Measurements from ENCODE around the gene TIMP2.

DNA sequence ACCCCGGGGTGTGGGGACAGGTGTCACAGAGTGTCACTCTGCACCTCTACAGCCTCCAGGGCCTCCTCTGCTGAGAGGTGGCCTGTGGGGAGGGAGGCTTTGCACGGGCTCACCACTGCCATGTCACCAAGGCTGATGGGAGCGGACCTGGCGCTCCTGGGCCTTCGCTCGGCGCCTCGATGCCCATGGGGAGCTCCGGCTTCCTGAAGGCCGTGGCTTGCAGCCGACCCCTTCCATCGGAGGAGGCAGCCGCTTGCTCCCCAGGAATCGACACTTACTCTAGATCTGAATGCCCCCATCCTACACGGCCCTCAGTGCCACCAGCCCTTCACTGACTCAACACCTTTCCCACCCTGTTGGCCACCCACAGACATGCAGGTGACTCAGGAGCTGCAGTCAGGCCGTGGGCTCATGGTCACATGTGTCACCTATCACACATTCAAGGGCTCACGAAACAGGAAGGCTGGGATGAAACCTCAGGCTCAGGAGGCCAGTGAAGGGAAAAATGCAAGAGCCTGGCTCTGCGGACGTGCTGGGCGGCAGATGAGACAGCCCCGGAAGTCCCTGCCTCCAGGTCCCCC lies 42.7 kb upstream of the TIMP2 start:
- TF ChIP-seq, protein P1, sequence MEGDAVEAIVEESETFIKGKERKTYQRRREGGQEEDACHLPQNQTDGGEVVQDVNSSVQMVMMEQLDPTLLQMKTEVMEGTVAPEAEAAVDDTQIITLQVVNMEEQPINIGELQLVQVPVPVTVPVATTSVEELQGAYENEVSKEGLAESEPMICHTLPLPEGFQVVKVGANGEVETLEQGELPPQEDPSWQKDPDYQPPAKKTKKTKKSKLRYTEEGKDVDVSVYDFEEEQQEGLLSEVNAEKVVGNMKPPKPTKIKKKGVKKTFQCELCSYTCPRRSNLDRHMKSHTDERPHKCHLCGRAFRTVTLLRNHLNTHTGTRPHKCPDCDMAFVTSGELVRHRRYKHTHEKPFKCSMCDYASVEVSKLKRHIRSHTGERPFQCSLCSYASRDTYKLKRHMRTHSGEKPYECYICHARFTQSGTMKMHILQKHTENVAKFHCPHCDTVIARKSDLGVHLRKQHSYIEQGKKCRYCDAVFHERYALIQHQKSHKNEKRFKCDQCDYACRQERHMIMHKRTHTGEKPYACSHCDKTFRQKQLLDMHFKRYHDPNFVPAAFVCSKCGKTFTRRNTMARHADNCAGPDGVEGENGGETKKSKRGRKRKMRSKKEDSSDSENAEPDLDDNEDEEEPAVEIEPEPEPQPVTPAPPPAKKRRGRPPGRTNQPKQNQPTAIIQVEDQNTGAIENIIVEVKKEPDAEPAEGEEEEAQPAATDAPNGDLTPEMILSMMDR (IDR thresholded peaks at IDR 0.05): no peak
- TF ChIP-seq POLR2A (IDR thresholded peaks at IDR 0.05): no peak

Data from breast epithelium (tissue), 3 donors.